Measurements from ENCODE around the gene KCTD5.

GRCh38 chr16:2713523-2713922 is 31.2 kb downstream of the KCTD5 start:
- TF ChIP-seq, protein P1, sequence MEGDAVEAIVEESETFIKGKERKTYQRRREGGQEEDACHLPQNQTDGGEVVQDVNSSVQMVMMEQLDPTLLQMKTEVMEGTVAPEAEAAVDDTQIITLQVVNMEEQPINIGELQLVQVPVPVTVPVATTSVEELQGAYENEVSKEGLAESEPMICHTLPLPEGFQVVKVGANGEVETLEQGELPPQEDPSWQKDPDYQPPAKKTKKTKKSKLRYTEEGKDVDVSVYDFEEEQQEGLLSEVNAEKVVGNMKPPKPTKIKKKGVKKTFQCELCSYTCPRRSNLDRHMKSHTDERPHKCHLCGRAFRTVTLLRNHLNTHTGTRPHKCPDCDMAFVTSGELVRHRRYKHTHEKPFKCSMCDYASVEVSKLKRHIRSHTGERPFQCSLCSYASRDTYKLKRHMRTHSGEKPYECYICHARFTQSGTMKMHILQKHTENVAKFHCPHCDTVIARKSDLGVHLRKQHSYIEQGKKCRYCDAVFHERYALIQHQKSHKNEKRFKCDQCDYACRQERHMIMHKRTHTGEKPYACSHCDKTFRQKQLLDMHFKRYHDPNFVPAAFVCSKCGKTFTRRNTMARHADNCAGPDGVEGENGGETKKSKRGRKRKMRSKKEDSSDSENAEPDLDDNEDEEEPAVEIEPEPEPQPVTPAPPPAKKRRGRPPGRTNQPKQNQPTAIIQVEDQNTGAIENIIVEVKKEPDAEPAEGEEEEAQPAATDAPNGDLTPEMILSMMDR (IDR thresholded peaks at IDR 0.05; ENCODE audit: poor library complexity), result no peak
- TF ChIP-seq EZH2 (IDR thresholded peaks at IDR 0.05; ENCODE audit: borderline replicate concordance), result no peak

Data from hepatocyte (in vitro differentiated cells).